PC-9 (cell line): ENCODE results near the gene BMP8B. TPM values are rescaled to one million over a fixed set of nuclear protein-coding genes. Genes with fewer than 3 reads are reported as not detected.
"Not testable (repeated sequence)": the region's sequence is repeated elsewhere in the genome, so short reads cannot be mapped to it uniquely, and the experiment has no call there.

Experiments used
- BruUV-seq: library from RNA; stranded (reverse); fragments of 400-500 nt; replicated peaks from 2 replicates; lab custom pipeline; 2021; lab: Mats Ljungman, UMichigan
- CTCF ChIA-PET: fragments of 300-600 bp; sonication (Branson Sonifier 250); formaldehyde crosslinking; loops from one replicate; lab custom pipeline; 2022; ENCODE audit warnings: antibody characterized with exemption; lab: Charles Lee
- POLR2A ChIA-PET: fragments of 300-600 bp; sonication (Branson Sonifier 250); formaldehyde crosslinking; loops from one replicate; lab custom pipeline; 2022; ENCODE audit warnings: antibody characterized with exemption; ENCODE audit not compliant: unreplicated experiment; lab: Charles Lee
- DNase-seq, 2 experiments: peaks; one replicate each; pipeline versions ENCODE4 v3.0.0 to v3.0.0-alpha.2; 2015 to 2022; ENCODE audit warnings: mixed read lengths in 1 of 2
- H2AFZ ChIP-seq: fragments of 200-600 bp; sonication (generic); 2 replicates; pipeline ENCODE4 v1.8.1; 2017; ENCODE audit warnings: antibody characterized with exemption
- H3F3A ChIP-seq: fragments of 200-600 bp; sonication (generic); 2 replicates; pipeline ENCODE4 v1.8.1; 2017; ENCODE audit warnings: antibody characterized with exemption, mild to moderate bottlenecking, low read depth; ENCODE audit not compliant: insufficient read depth
- H3K27ac ChIP-seq: fragments of 200-600 bp; sonication (generic); 2 replicates; pipeline ENCODE4 v1.6.1; 2016; ENCODE audit warnings: mixed run types
- H3K27me3 ChIP-seq: fragments of 200-600 bp; sonication (generic); 2 replicates; pipeline ENCODE4 v1.6.1; 2016; ENCODE audit warnings: low read depth, mixed run types; ENCODE audit not compliant: insufficient read depth
- H3K36me3 ChIP-seq: fragments of 200-600 bp; sonication (generic); 2 replicates; pipeline ENCODE4 v1.6.1; 2016; ENCODE audit warnings: low read depth, mixed run types
- H3K4me1 ChIP-seq: fragments of 200-600 bp; sonication (generic); replicated peaks from 2 replicates; pipeline ENCODE4 v1.6.1; 2016; ENCODE audit warnings: mixed run types; ENCODE audit not compliant: insufficient read depth
- H3K4me2 ChIP-seq: fragments of 200-600 bp; sonication (generic); 2 replicates; pipeline ENCODE4 v1.6.1; 2017; ENCODE audit warnings: mixed run types
- H3K4me3 ChIP-seq: fragments of 200-600 bp; sonication (generic); 2 replicates; pipeline ENCODE4 v1.6.1; 2016; ENCODE audit warnings: mixed run types
- H3K79me2 ChIP-seq: fragments of 200-600 bp; sonication (generic); 2 replicates; pipeline ENCODE4 v1.6.1; 2017; ENCODE audit warnings: low read depth, mixed run types
- H3K9me2 ChIP-seq: fragments of 200-600 bp; sonication (generic); 2 replicates; pipeline ENCODE4 v1.8.1; 2017; ENCODE audit warnings: mild to moderate bottlenecking; ENCODE audit not compliant: insufficient read depth
- H3K9me3 ChIP-seq: fragments of 200-600 bp; sonication (generic); 2 replicates; pipeline ENCODE4 v1.8.1; 2016; ENCODE audit warnings: low read depth; ENCODE audit not compliant: insufficient read depth
- H4K20me1 ChIP-seq: fragments of 200-600 bp; sonication (generic); 2 replicates; pipeline ENCODE4 v1.8.1; 2017; ENCODE audit not compliant: insufficient read depth
- EZH2 ChIP-seq: fragments of 200-600 bp; sonication (generic); IDR thresholded peaks from 2 replicates; pipeline ENCODE4 v1.8.0; 2017; ENCODE audit warnings: antibody characterized with exemption, low read depth
- intact Hi-C: fragments of 100-400 bp; cut with micrococcal nuclease; formaldehyde crosslinking; loops from one replicate; pipeline ENCODE4 v1.10.0; 2022; ENCODE audit not compliant: unreplicated experiment
- total RNA-seq: library from RNA; stranded (reverse); gene quantifications from 2 replicates; pipeline ENCODE4 v1.2.3, GENCODE V29; 2021
- TF ChIP-seq, protein P1 (sequence below): fragments of 200-600 bp; sonication (generic); conservative IDR thresholded peaks from 2 replicates; pipeline ENCODE4 v1.6.1; 2017; ENCODE audit warnings: mixed run types, antibody characterized with exemption, mild to moderate bottlenecking, moderate library complexity

The BMP8B gene
- total RNA-seq, 1 experiment from 2014 or later, result 2.4 TPM

DNA sequence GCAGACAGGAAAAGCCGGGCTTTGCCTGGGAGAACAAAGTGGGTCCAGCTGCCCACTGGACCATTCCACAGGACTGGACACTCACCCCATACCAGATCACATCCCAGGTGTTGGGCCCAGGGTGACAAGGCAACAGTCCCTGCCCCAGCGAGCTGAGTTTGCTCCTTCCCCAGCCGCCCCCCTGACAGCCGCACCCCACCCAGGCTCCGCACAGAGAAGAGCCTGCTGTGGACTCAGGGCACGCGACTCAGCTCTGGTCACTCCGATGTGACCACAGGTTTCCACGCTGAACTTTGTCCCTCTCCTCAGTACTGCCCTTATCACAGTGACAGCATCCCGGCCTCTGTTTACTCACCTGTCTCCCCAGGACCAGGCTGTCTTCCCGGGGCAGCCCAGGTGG, 1.2 kb downstream of the BMP8B start:
- no peak overlapping the region for H2AFZ ChIP-seq
- no peak overlapping the region for H3K4me2 ChIP-seq
- no peaks in the 10 kb centered on the region for H4K20me1 ChIP-seq
- no peaks in the 10 kb centered on the region for H3K27me3 ChIP-seq
- POLR2A ChIA-PET, result no interaction called here
- no peak overlapping the region for H3K27ac ChIP-seq
- no peaks in the 10 kb centered on the region for H3K4me1 ChIP-seq
- H3K79me2 ChIP-seq, result no peaks in the 10 kb centered on the region
- TF ChIP-seq, protein P1, sequence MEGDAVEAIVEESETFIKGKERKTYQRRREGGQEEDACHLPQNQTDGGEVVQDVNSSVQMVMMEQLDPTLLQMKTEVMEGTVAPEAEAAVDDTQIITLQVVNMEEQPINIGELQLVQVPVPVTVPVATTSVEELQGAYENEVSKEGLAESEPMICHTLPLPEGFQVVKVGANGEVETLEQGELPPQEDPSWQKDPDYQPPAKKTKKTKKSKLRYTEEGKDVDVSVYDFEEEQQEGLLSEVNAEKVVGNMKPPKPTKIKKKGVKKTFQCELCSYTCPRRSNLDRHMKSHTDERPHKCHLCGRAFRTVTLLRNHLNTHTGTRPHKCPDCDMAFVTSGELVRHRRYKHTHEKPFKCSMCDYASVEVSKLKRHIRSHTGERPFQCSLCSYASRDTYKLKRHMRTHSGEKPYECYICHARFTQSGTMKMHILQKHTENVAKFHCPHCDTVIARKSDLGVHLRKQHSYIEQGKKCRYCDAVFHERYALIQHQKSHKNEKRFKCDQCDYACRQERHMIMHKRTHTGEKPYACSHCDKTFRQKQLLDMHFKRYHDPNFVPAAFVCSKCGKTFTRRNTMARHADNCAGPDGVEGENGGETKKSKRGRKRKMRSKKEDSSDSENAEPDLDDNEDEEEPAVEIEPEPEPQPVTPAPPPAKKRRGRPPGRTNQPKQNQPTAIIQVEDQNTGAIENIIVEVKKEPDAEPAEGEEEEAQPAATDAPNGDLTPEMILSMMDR, result no peak
- TF ChIP-seq EZH2, result no peak
- DNase-seq, result no peak
- no peaks in the 10 kb centered on the region for H3K9me3 ChIP-seq
- no peak overlapping the region for H3K4me3 ChIP-seq
- H3F3A ChIP-seq, result no peaks in the 10 kb centered on the region
- H3K36me3 ChIP-seq, result no peaks in the 10 kb centered on the region
- CTCF ChIA-PET, result interaction anchor here (0.6 kb wide), 1 partner anchor 26 kb away, joined by 4 read pairs; no protein-coding TSS in a partner anchor
- intact Hi-C loops, result no loop called here
- no peaks in the 10 kb centered on the region for H3K9me2 ChIP-seq
- BruUV-seq, result no TSS peak

DNA sequence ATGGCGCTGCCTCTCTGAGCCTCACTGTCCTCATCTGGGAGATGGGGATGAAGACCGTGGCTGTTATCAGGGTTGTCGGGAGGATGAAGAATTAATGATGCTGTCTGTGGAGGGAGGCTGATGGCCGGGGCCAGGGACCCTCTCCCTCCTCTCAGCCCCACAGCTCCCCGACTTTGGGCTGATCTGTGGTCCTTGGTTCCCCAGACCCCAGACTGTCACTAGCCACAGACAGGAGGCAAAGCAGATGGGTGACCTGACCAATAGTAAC, 1.6 kb downstream of the BMP8B start:
- H3K4me2 ChIP-seq, H3K36me3 ChIP-seq, H3K27me3 ChIP-seq, H3K27ac ChIP-seq, H3F3A ChIP-seq, H3K9me3 ChIP-seq, H3K79me2 ChIP-seq, POLR2A ChIA-PET, DNase-seq, BruUV-seq, intact Hi-C loops, H4K20me1 ChIP-seq, H3K9me2 ChIP-seq, H3K4me1 ChIP-seq, H3K4me3 ChIP-seq, H2AFZ ChIP-seq: not testable (repeated sequence)
- CTCF ChIA-PET, result interaction anchor here (0.6 kb wide), 1 partner anchor 27 kb away, joined by 4 read pairs; no protein-coding TSS in a partner anchor

DNA sequence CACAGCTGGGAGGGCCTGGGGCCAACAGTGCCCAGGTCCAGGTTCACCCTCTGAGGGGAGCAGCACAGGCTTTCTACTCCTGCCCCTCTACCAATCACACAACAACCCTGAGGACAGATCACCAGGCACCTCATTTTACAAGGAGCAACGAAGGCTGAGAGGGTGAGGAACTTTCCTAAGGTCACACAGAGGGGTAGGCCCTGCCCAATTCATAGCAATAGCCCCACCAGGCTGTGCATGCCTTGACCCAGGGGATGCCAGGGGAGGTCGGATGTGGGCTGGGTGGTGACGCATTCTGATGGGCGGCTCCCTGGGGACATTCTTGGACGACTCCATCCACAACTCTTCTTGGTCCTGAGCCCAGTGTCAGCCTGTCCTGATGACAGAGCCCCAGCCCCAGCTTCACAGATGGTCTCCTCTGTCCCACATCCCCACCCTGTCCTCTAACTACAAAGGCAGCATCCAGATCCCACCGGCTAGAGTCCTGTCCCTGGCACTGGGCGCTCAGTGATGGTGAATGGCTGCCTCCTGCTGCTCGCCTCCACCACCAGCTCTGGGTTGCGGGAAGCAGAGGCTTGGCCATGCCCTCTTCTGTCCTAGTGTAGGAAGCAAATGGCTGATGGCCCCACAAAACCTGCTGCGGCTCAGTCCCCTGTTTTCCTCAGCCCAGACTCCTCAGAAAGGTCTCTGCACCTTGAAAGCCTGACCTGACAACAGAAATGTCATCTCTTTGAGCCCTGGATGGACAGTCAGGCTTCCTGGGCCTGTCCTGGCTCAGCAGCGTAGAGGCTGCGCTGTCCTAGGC, 2.2 kb downstream of the BMP8B start:
- H4K20me1 ChIP-seq, H3K9me3 ChIP-seq, H3K27me3 ChIP-seq, H3K36me3 ChIP-seq, POLR2A ChIA-PET, H3K27ac ChIP-seq, H2AFZ ChIP-seq, H3K4me1 ChIP-seq, H3K79me2 ChIP-seq, H3K9me2 ChIP-seq, H3K4me2 ChIP-seq, H3K4me3 ChIP-seq, intact Hi-C loops, DNase-seq, H3F3A ChIP-seq: not testable (repeated sequence)
- CTCF ChIA-PET, result interaction anchor here (0.6 kb wide), 1 partner anchor 27 kb away, joined by 4 read pairs; no protein-coding TSS in a partner anchor
- TSS peak; percentile 24 for BruUV-seq

DNA sequence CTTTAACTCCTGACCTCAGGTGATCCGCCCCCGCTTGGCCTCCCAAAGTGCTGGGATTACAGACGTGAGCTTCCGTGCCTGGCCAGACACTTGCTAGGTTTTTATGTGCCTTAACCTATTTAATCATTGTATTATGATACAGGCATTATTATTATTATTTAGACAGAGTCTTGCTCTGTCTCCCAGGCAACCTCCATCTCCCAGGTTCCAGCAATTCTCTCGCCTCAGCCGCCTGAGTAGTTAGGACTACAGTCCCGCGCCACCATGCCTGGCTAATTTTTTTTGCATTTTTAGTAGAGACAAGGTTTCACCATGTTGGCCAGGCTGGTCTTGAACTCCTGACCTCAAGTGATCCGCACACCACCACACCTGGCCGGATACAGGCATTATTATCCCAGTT, 6.0 kb downstream of the BMP8B start:
- intact Hi-C loops, CTCF ChIA-PET, H2AFZ ChIP-seq, BruUV-seq, H3K9me2 ChIP-seq, DNase-seq, H3K4me3 ChIP-seq, H3K27me3 ChIP-seq, H3K79me2 ChIP-seq, H3K9me3 ChIP-seq, H4K20me1 ChIP-seq, H3K36me3 ChIP-seq, H3K4me1 ChIP-seq, H3F3A ChIP-seq, POLR2A ChIA-PET, H3K4me2 ChIP-seq, H3K27ac ChIP-seq: not testable (repeated sequence)
